HS-5 (cell line): ENCODE measurements around the gene ARHGAP28.
"Not testable (repeated sequence)": the region's sequence is repeated elsewhere in the genome, so short reads cannot be mapped to it uniquely, and the experiment has no call there.

Experiments
- DNase-seq: peaks from one replicate; pipeline ENCODE4 v3.0.0-alpha.2; 2012; ENCODE audit warnings: low read depth

The ARHGAP28 gene

DNA sequence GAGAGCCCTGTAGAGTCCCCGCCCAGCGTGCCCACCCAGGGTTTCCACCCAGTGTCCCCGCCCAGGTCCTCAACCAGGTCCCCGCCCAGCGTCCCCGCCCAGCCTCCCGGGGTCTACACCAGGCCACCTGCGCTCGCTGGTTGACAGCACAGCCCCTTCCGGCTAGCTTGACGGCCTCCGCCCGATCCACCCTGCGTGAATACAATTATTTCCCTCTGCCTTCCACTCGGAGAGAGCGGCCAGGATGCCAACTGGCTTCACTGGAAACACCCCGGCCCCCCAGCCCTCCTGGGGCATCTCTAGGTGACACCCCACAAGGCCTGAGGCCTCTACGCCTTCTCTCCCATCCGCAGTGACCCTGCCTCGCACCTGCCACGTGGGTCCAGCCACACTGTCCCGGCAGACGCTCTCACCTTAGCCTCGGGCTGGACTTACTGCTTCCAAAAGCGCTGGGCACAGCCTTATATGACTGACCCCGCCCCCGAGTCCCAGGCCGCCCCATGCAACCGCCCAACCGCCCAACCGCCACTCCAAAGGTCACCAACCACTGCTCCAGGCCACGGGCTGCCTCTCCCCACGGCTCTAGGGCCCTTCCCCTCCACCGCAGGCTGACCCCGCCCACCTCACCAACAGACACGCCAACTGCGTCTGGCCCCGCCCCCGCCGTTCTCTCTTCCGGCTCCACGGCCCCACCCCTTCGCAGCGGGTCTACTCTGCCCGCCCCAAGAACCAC, 200.0 kb downstream of the ARHGAP28 start:
- no peak for DNase-seq

DNA sequence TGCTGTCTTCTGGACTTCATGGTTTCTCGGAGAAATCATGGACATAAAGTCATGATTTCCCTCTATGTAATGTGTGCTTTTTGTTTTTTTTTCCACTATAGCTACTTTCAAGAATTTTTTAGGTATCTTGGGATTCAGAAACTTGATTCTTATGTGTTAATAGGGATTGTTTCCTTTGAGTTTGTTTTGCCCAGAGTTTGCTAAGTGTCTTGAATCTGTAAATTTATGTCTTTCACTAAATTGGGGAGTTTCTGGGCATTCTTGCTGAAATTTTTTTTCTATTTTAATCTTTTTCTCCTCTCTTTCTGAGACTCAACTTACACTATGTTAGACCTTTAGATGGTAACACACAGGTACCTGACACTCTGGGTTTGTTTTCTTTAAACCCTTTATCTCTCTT, 205.3 kb downstream of the ARHGAP28 start:
- no peak for DNase-seq

DNA sequence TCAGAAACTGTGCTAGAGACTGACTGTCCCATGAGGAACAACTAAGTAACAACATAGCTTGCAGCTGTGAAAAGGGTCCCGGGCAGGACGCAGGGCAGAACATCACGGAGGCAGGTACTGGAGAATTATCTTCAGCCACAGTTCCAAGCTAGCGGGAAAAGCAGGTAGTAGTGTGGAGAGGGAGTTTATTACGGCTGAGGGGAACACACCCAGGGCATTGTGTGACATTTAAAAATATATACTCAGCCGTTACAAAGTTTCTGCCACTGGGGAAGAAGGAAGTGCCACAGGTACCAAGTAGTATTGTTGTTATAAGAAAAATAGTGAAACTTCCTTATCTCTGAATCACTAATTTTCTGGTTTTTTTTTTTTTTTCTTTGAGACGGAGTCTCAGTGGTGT, 208.5 kb downstream of the ARHGAP28 start:
- DNase-seq, result no peak

- not testable (repeated sequence) for DNase-seq
These were observed 208.9 kb downstream of the ARHGAP28 start for GRCh38 chr18:6938403-6938802.

GRCh38 chr18:6939972-6940371, 210.5 kb downstream of the ARHGAP28 start:
- DNase-seq, result no peak

DNA sequence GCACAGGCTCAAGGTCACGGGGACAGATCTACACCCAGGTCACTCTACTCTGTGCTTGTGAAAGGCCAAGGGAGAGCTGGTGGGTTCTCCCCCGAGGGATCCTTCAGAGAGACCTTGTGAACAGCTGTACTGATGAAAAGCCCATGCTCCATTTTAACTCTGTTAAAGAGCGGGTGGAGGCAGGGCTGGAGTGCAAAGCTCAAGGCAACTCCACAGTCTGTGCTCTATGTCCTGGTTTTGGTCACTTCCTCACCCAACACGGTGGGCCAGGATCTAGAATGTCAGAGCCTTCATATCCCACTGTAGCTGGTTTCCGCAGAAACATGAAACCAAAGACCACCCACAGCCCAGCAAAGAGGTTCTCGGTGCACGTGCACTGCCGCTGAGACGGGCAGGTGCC, 210.9 kb downstream of the ARHGAP28 start:
- no peak for DNase-seq

- no peak for DNase-seq
These were observed 212.5 kb downstream of the ARHGAP28 start for GRCh38 chr18:6941996-6942395.

DNA sequence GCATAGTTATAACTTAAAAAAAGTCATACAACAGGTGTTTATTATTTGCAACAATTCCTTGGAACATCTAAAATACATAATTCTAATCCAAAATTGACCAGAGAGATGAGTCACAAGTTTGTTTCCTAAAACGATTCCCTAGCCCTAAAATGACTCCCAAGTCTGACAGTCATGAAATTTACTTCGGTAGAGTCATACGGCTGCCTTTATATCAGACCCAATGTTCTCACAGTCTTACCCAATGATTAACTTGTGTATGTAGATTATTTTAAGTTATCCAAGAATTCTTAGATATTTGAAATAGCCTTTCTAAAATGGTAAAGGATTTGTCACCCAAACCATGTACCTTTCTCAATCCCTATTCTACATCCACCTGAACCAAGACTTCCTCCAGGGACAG, 213.2 kb downstream of the ARHGAP28 start:
- no peak for DNase-seq

DNA sequence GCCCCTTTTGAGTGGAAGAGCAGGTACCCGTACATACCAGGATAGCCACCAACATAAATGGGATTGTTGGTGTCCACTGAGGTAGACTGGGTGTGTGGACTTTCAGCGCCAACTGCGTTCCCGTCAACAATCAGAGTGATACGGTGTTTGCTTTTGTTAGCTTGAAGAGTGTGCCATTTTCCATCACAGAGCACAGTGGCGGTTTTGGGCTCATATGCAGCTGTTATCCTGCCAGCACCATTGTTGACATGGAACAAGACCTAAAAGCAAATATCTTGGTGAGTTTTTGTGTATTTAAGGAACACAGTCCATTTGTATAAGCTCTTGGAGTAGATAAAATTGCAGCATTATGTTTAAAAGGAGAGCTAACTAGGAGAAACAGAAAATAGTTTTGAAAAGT, 213.6 kb downstream of the ARHGAP28 start:
- no peak for DNase-seq

DNA sequence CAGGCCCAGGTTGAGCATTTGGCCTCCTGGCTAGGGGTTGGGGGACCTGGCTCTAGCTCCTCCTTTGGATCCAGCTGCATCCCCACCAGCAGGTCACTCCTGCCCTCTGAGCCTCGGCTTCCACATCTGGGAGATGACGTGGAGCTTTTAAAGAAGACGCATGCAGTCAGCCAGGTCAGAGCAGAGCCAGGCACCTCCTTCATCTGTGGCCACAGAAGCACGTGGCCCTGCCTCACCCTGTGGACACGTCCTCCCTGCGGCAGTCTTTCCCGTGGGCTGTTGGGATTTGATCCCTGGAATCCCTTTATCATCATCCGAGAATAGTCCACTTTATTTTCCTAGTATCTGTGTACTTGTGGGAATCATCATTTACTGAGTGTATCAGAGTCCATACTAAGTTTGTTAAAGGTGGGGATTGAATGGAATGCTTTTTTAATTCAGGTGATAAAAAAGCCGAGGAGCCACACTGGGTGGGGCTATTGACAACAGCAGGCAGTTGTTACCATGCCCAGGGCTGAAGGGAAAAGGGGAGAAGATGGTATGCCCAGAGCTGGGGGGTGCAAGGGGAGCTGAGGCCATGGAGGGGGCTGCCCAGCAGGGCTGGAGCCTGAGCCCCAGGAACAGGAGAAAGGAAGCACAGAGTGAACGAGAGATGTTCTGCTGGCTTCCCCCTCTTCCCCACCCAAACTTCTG, 218.0 kb downstream of the ARHGAP28 start:
- no peak for DNase-seq

DNA sequence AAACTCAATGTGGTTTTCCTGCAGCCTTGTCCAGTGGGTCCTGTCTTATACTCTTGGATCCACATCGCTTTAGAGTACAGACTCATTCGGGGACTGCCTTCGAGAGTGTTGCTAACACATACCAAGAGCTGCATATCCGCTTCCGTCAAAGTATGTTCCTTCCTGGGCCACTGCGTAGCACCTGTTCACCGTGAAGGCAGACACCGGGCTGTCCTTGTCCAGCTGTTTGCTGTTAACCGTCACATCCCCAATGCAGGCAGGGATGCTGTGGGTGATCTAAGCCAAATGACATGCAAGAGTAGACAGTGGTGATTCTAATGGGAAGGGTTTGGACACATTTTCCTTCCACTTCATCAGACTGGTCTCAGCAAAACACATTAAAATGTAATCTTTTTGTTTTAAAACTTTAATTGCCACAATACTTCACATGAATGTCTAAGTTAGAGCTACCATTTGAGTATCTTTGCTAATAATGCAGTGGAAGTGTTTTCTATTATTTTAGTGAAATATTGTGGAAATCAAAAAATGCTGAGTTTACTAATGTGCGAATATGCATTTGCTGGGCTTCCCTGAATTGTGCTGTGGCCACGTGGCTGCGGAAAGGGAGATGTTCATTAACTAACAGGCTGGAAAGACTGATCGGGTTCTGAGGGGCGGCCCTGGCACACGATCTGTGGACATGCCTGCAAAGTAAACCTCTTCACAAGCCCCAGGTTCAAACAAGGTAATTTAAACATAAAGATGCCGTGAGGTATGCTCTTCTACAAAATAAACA, 219.0 kb downstream of the ARHGAP28 start:
- no peak for DNase-seq

DNA sequence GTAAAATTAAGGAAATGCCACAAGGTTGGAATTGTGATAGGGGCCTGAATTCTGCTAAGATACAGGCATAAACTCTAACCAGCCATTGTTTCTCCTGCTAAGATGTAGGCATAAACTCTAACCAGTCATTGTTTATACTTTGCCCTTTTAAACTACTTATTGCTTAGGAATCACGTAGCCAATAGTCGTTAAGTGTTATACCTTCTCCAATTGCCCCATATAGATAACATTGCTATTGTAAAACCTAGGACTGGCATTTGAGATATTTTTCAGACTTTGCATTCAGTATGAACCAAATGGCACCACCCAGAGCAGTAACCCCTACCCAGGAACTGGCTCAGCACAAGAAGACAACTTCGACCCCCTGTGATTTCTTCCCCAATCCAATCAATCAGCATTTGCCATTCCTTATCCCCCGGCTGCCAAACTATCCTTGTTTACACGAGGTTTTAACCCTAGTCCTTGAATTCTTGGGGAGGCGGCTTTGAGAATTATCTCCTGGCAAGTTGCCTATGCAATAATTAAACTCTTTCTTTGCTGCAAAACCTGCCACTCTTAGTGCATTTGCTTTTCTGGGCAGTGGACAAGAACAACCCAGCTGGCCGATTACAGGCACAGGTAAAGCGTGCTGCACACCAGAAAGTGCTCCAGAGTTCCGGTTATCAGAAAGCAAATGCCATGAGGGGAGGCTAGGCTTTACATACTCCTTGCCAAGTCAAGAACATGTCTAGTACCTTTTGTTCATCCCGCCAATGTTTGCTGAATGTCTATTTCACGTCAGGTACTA, 220.5 kb downstream of the ARHGAP28 start:
- DNase-seq, result no peak

- no peak for DNase-seq
These were observed 221.1 kb downstream of the ARHGAP28 start for GRCh38 chr18:6950641-6951040.

GRCh38 chr18:6951336-6952090, 222.0 kb downstream of the ARHGAP28 start:
- no peak for DNase-seq

DNA sequence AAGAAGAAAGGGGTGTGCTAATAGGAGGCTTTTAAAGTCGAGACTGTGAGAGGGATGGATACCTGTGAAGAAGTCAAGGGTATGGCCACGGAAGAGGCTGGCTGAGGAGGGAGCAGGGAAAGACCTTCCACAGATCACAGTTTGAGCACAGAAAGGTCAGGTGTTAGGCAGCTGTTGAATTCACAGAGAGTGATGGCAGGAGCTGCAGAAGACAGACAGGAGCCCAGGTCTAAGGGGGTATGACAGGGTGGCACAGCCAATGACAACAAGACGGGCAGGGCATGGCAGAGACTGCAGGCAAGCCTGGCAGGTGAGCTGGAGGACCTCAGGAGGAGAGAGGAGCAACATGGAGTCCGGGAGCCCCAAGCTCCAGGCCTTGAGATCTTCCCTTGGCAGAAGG, 225.0 kb downstream of the ARHGAP28 start:
- DNase-seq, result no peak

GRCh38 chr18:6955304-6955703, 225.8 kb downstream of the ARHGAP28 start:
- no peak for DNase-seq

- no peak for DNase-seq
These were observed 227.0 kb downstream of the ARHGAP28 start for GRCh38 chr18:6956495-6956894.

DNA sequence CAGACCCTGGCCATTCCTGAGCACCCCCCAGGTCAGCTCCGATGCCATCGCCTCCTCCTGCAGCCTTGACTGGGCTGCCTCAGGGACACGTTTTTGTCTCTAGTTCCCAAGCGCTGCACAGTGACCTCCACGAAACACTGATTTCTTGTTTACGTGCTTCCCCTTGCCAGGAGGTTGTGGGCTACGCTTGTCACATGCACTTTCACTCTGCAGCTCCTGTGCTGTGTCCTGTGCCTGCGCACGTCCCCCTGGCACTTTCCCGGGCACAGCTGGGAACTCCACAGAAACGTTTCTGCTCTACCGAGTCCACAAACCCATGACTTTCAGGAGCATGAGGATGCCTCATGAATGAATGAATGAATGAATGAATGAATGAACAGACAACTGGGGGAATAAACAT, 227.5 kb downstream of the ARHGAP28 start:
- DNase-seq, result no peak

- DNase-seq, result no peak
These were observed 229.6 kb downstream of the ARHGAP28 start for GRCh38 chr18:6959110-6959509.

DNA sequence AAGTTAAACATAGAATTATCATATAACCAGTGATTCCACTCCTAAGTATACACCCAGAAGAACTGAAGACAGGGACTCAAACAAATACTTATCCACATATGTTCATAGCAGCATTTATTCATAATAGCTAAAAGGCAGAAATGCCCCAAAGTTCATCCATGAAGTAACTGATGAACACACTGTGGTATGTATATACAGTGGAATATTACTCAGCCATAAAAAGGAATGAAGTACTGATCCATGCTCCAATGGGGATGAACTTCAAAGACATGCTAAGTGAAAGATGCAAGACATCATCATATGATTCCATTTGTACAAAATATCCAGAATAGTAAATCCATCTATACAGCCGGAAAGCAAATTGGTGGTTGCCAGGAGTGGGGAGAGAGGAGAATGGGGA, 230.6 kb downstream of the ARHGAP28 start:
- DNase-seq, result no peak

- DNase-seq, result peak; percentile 44
These were observed 231.1 kb downstream of the ARHGAP28 start for GRCh38 chr18:6960656-6961055.
